PC-9 (cell line): Measurements from ENCODE around the gene TRAPPC6A. TPM values are rescaled to one million over a fixed set of nuclear protein-coding genes. Genes with fewer than 3 reads are reported as not detected.

ENCODE experiments used
- BruUV-seq: library from RNA; stranded (reverse); fragments of 400-500 nt; replicated peaks from 2 replicates; lab custom pipeline; 2021; lab: Mats Ljungman, UMichigan
- CTCF ChIA-PET: fragments of 300-600 bp; sonication (Branson Sonifier 250); formaldehyde crosslinking; loops from one replicate; lab custom pipeline; 2022; ENCODE audit warnings: antibody characterized with exemption; lab: Charles Lee
- POLR2A ChIA-PET: fragments of 300-600 bp; sonication (Branson Sonifier 250); formaldehyde crosslinking; loops from one replicate; lab custom pipeline; 2022; ENCODE audit warnings: antibody characterized with exemption; ENCODE audit not compliant: unreplicated experiment; lab: Charles Lee
- DNase-seq, 2 experiments: peaks; one replicate each; pipeline versions ENCODE4 v3.0.0 to v3.0.0-alpha.2; 2015 to 2022; ENCODE audit warnings: mixed read lengths in 1 of 2
- H2AFZ ChIP-seq: fragments of 200-600 bp; sonication (generic); 2 replicates; pipeline ENCODE4 v1.8.1; 2017; ENCODE audit warnings: antibody characterized with exemption
- H3F3A ChIP-seq: fragments of 200-600 bp; sonication (generic); 2 replicates; pipeline ENCODE4 v1.8.1; 2017; ENCODE audit warnings: antibody characterized with exemption, mild to moderate bottlenecking, low read depth; ENCODE audit not compliant: insufficient read depth
- H3K27ac ChIP-seq: fragments of 200-600 bp; sonication (generic); 2 replicates; pipeline ENCODE4 v1.6.1; 2016; ENCODE audit warnings: mixed run types
- H3K27me3 ChIP-seq: fragments of 200-600 bp; sonication (generic); 2 replicates; pipeline ENCODE4 v1.6.1; 2016; ENCODE audit warnings: low read depth, mixed run types; ENCODE audit not compliant: insufficient read depth
- H3K36me3 ChIP-seq: fragments of 200-600 bp; sonication (generic); 2 replicates; pipeline ENCODE4 v1.6.1; 2016; ENCODE audit warnings: low read depth, mixed run types
- H3K4me1 ChIP-seq: fragments of 200-600 bp; sonication (generic); replicated peaks from 2 replicates; pipeline ENCODE4 v1.6.1; 2016; ENCODE audit warnings: mixed run types; ENCODE audit not compliant: insufficient read depth
- H3K4me2 ChIP-seq: fragments of 200-600 bp; sonication (generic); 2 replicates; pipeline ENCODE4 v1.6.1; 2017; ENCODE audit warnings: mixed run types
- H3K4me3 ChIP-seq: fragments of 200-600 bp; sonication (generic); 2 replicates; pipeline ENCODE4 v1.6.1; 2016; ENCODE audit warnings: mixed run types
- H3K79me2 ChIP-seq: fragments of 200-600 bp; sonication (generic); 2 replicates; pipeline ENCODE4 v1.6.1; 2017; ENCODE audit warnings: low read depth, mixed run types
- H3K9me2 ChIP-seq: fragments of 200-600 bp; sonication (generic); 2 replicates; pipeline ENCODE4 v1.8.1; 2017; ENCODE audit warnings: mild to moderate bottlenecking; ENCODE audit not compliant: insufficient read depth
- H3K9me3 ChIP-seq: fragments of 200-600 bp; sonication (generic); 2 replicates; pipeline ENCODE4 v1.8.1; 2016; ENCODE audit warnings: low read depth; ENCODE audit not compliant: insufficient read depth
- H4K20me1 ChIP-seq: fragments of 200-600 bp; sonication (generic); 2 replicates; pipeline ENCODE4 v1.8.1; 2017; ENCODE audit not compliant: insufficient read depth
- CTCF ChIP-seq: fragments of 200-600 bp; sonication (generic); conservative IDR thresholded peaks from 2 replicates; pipeline ENCODE4 v1.6.1; 2017; ENCODE audit warnings: mixed run types, antibody characterized with exemption, mild to moderate bottlenecking, moderate library complexity
- EZH2 ChIP-seq: fragments of 200-600 bp; sonication (generic); IDR thresholded peaks from 2 replicates; pipeline ENCODE4 v1.8.0; 2017; ENCODE audit warnings: antibody characterized with exemption, low read depth
- intact Hi-C: fragments of 100-400 bp; cut with micrococcal nuclease; formaldehyde crosslinking; loops from one replicate; pipeline ENCODE4 v1.10.0; 2022; ENCODE audit not compliant: unreplicated experiment
- total RNA-seq: library from RNA; stranded (reverse); gene quantifications from 2 replicates; pipeline ENCODE4 v1.2.3, GENCODE V29; 2021

Gene TRAPPC6A
- total RNA-seq, 1 experiment from 2014 or later: 61.6 TPM

- H3F3A ChIP-seq: peaks cover 37% of the 10 kb centered on the region; the same call in 1 of the 2 replicates
- no peak overlapping the region for H3K4me2 ChIP-seq
- no peak overlapping the region for H3K27ac ChIP-seq
- H4K20me1 ChIP-seq: peaks cover 4% of the 10 kb centered on the region; the same call in 1 of the 2 replicates
- no peak overlapping the region for H2AFZ ChIP-seq
- TF ChIP-seq EZH2 (no peak), CTCF (no peak)
- H3K4me3 ChIP-seq: no peak overlapping the region
- ChIA-PET POLR2A (no interaction called here), CTCF (interaction anchor here (0.7 kb wide), 1 partner anchor 457 kb away, joined by 9 read pairs; no protein-coding TSS in a partner anchor)
- no peaks in the 10 kb centered on the region for H3K27me3 ChIP-seq
- H3K4me1 ChIP-seq: peaks cover 28% of the 10 kb centered on the region
- no peaks in the 10 kb centered on the region for H3K9me2 ChIP-seq
- DNase-seq: no peak
- no peaks in the 10 kb centered on the region for H3K9me3 ChIP-seq
- no peaks in the 10 kb centered on the region for H3K36me3 ChIP-seq
- peaks cover 33% of the 10 kb centered on the region for H3K79me2 ChIP-seq
- BruUV-seq: no TSS peak
- intact Hi-C loops: no loop called here
Measured at GRCh38 chr19:45184115-45184514, 6.1 kb upstream of the TRAPPC6A start.

DNA sequence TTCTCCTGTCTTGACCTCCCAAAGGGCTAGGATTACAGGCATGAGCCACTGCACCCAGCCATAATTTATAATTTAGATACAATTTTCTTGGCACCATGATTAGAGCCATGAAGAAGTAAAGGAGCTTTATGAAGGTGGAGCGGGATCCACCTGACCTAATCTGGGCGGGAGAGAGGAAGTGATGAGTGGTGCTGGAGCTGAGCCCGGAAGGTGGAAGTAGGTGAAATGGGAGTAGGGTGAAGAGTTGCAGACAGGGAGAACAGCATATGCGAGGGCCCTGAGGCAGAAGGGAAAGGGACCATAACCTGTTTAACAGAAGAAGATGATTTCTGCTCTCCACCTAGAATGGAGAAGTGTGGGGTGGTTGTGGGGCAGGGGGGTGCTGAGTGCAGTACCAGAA lies 4.7 kb upstream of the TRAPPC6A start:
- no peaks in the 10 kb centered on the region for H3K9me3 ChIP-seq
- peaks cover 35% of the 10 kb centered on the region for H3K79me2 ChIP-seq
- H3K4me3 ChIP-seq: no peak overlapping the region
- no peaks in the 10 kb centered on the region for H3K9me2 ChIP-seq
- H3K4me1 ChIP-seq: peaks cover 28% of the 10 kb centered on the region
- CTCF ChIA-PET: interaction anchor here (0.6 kb wide), 1 partner anchor 119 kb away, joined by 7 read pairs; no protein-coding TSS in a partner anchor
- H2AFZ ChIP-seq: no peak overlapping the region
- POLR2A ChIA-PET: no interaction called here
- no TSS peak for BruUV-seq
- DNase-seq: peak in 1 of 2 experiments; percentile 53
- no peaks in the 10 kb centered on the region for H3K27me3 ChIP-seq
- no peak overlapping the region for H3K27ac ChIP-seq
- H3K36me3 ChIP-seq: no peaks in the 10 kb centered on the region
- intact Hi-C loops: no loop called here
- no peak for TF ChIP-seq CTCF
- TF ChIP-seq EZH2: no peak
- H4K20me1 ChIP-seq: peaks cover 4% of the 10 kb centered on the region; the same call in 1 of the 2 replicates
- H3K4me2 ChIP-seq: peak overlapping the region; percentile 46; the same call in 1 of the 2 replicates
- peaks cover 40% of the 10 kb centered on the region; the same call in 1 of the 2 replicates for H3F3A ChIP-seq

DNA sequence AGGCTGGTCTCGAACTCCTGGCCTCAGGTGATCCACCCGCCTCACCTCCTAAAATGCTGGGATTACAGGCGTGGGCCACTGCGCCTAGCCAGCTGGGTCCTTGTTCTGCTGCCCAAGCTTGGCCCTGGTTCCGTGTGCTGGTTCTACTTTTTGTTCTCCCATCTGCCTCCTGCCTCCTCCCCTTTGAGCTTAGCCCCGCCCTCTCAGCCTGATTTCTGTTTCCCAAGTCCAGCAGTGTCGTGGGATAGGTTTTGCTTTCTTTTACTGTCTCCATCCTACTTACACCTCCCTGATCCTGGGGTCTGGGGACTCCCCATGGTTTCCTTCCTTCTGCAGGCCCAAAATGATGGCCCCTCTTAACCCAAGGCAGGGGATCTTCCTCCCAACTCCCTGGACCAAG lies 2.9 kb upstream of the TRAPPC6A start:
- no TSS peak for BruUV-seq
- no peak overlapping the region for H2AFZ ChIP-seq
- ChIA-PET CTCF (no interaction called here), POLR2A (no interaction called here)
- H4K20me1 ChIP-seq: peaks cover 4% of the 10 kb centered on the region; the same call in 1 of the 2 replicates
- H3K27ac ChIP-seq: no peak overlapping the region
- peaks cover 48% of the 10 kb centered on the region for H3K79me2 ChIP-seq
- H3K4me3 ChIP-seq: no peak overlapping the region
- H3K27me3 ChIP-seq: no peaks in the 10 kb centered on the region
- H3K4me1 ChIP-seq: peaks cover 39% of the 10 kb centered on the region
- no peaks in the 10 kb centered on the region for H3K9me2 ChIP-seq
- TF ChIP-seq EZH2 (no peak), CTCF (no peak)
- H3K9me3 ChIP-seq: no peaks in the 10 kb centered on the region
- H3K4me2 ChIP-seq: peak overlapping the region; percentile 98
- intact Hi-C loops: no loop called here
- H3K36me3 ChIP-seq: no peaks in the 10 kb centered on the region
- no peak for DNase-seq
- peaks cover 41% of the 10 kb centered on the region; the same call in 1 of the 2 replicates for H3F3A ChIP-seq
